ENCODE measurements around the gene HS3ST4. TPM values are rescaled to one million over a fixed set of nuclear protein-coding genes. Genes with fewer than 3 reads are reported as not detected.

The HS3ST4 gene
- total and polyA plus RNA-seq, 2 donors (not counting 1 experiment from before 2014, with no cell fraction given): not detected

- Histone ChIP-seq H3K79me2 (ENCODE audit: control insufficient read depth, insufficient read depth, low read length) (no peaks in the 10 kb centered on the region), H3K36me3 (replicated peaks in 1 of 2; ENCODE audit: control extremely low read depth in 1 of 2, control insufficient read depth in 1 of 2, extremely low read depth in 1 of 2, insufficient read depth in 2 of 2, low read length in 1 of 2) (no peaks in the 10 kb centered on the region), H3K4me3 (ENCODE audit: control extremely low read depth in 1 of 5, extremely low read depth in 1 of 5, insufficient read depth in 1 of 5, low read depth in 2 of 5, low read length in 4 of 5) (no peak overlapping the region), H2AFZ (ENCODE audit: insufficient read depth, low read depth, low read length, poor library complexity, severe bottlenecking) (no peak overlapping the region), H4K20me1 (ENCODE audit: control insufficient read depth, insufficient read depth, low read length, poor library complexity, severe bottlenecking) (no peaks in the 10 kb centered on the region), H3K9me3 (ENCODE audit: control extremely low read depth in 1 of 3, control insufficient read depth in 2 of 3, insufficient read depth in 1 of 3, low read length in 2 of 3) (peaks cover 0 to 3% (median 3%) of the 10 kb centered on the region in 3 donors), H3K9ac (ENCODE audit: low read length) (no peak overlapping the region), H3K27me3 (replicated peaks in 1 of 4; ENCODE audit: control extremely low read depth in 1 of 4, control insufficient read depth in 3 of 4, insufficient read depth in 4 of 4, low read length in 3 of 4) (no peaks in the 10 kb centered on the region), H3K4me2 (replicated peaks; ENCODE audit: low read depth, low read length, poor library complexity, severe bottlenecking) (no peak overlapping the region), H3K27ac (ENCODE audit: low read length in 2 of 2) (no peak overlapping the region), H3K4me1 (ENCODE audit: control insufficient read depth in 2 of 2, insufficient read depth in 2 of 2, low read length in 2 of 2) (no peaks in the 10 kb centered on the region)
- Mint-ChIP-seq H3K27me3 (no peaks in the 10 kb centered on the region), H3K9me3 (ENCODE audit: insufficient read depth) (peaks cover 2% of the 10 kb centered on the region), H3K27ac (no peak overlapping the region), H3K4me3 (no peak overlapping the region), H3K4me1 (no peaks in the 10 kb centered on the region)
- WGBS (ENCODE audit: insufficient coverage): no CpG with 5 or more reads among the region's 5 CpGs
- DNase-seq (no peak), ATAC-seq (ENCODE audit: low read depth) (no peak)
- ChIA-PET POLR2A (no interaction called here), CTCF (no interaction called here)
- TF ChIP-seq EZH2 (IDR thresholded peaks at IDR 0.05; ENCODE audit: borderline replicate concordance, insufficient read depth, low read depth, low read length, poor library complexity, severe bottlenecking) (no peak), CTCF (IDR thresholded peaks at IDR 0.05) (no peak)
- intact Hi-C loops (cut with micrococcal nuclease): no loop called here
Observed at GRCh38 chr16:25751230-25751835, 59.6 kb downstream of the HS3ST4 start.

- TF ChIP-seq CTCF (IDR thresholded peaks at IDR 0.05) (no peak), EZH2 (IDR thresholded peaks at IDR 0.05; ENCODE audit: borderline replicate concordance, insufficient read depth, low read depth, low read length, poor library complexity, severe bottlenecking) (no peak)
- Histone ChIP-seq H3K4me2 (replicated peaks; ENCODE audit: low read depth, low read length, poor library complexity, severe bottlenecking) (no peak overlapping the region), H3K4me3 (ENCODE audit: control extremely low read depth in 1 of 5, extremely low read depth in 1 of 5, insufficient read depth in 1 of 5, low read depth in 2 of 5, low read length in 4 of 5) (no peak overlapping the region), H3K36me3 (replicated peaks in 1 of 2; ENCODE audit: control extremely low read depth in 1 of 2, control insufficient read depth in 1 of 2, extremely low read depth in 1 of 2, insufficient read depth in 2 of 2, low read length in 1 of 2) (no peaks in the 10 kb centered on the region), H3K27ac (ENCODE audit: low read length in 2 of 2) (no peak overlapping the region), H2AFZ (ENCODE audit: insufficient read depth, low read depth, low read length, poor library complexity, severe bottlenecking) (no peak overlapping the region), H3K9ac (ENCODE audit: low read length) (no peak overlapping the region), H3K9me3 (ENCODE audit: control extremely low read depth in 1 of 3, control insufficient read depth in 2 of 3, insufficient read depth in 1 of 3, low read length in 2 of 3) (no peaks in the 10 kb centered on the region), H3K4me1 (ENCODE audit: control insufficient read depth in 2 of 2, insufficient read depth in 2 of 2, low read length in 2 of 2) (no peaks in the 10 kb centered on the region), H4K20me1 (ENCODE audit: control insufficient read depth, insufficient read depth, low read length, poor library complexity, severe bottlenecking) (no peaks in the 10 kb centered on the region), H3K79me2 (ENCODE audit: control insufficient read depth, insufficient read depth, low read length) (no peaks in the 10 kb centered on the region), H3K27me3 (replicated peaks in 1 of 4; ENCODE audit: control extremely low read depth in 1 of 4, control insufficient read depth in 3 of 4, insufficient read depth in 4 of 4, low read length in 3 of 4) (peaks cover 0 to 2% (median 0%) of the 10 kb centered on the region in 4 experiments)
- ChIA-PET POLR2A (no interaction called here), CTCF (no interaction called here)
- Mint-ChIP-seq H3K4me1 (no peaks in the 10 kb centered on the region), H3K27me3 (no peaks in the 10 kb centered on the region), H3K27ac (no peak overlapping the region), H3K4me3 (no peak overlapping the region), H3K9me3 (ENCODE audit: insufficient read depth) (no peaks in the 10 kb centered on the region)
- ATAC-seq (ENCODE audit: low read depth) (no peak), DNase-seq (no peak)
- intact Hi-C loops (cut with micrococcal nuclease): no loop called here
- WGBS (ENCODE audit: insufficient coverage): 95% methylated on average over 2 of the region's 2 CpGs
Observed at GRCh38 chr16:25764466-25764865, 72.7 kb downstream of the HS3ST4 start.

All from B cell (primary cell).